ENCODE measurements around the gene ZDHHC13.
"Not testable (repeated sequence)": the region's sequence is repeated elsewhere in the genome, so short reads cannot be mapped to it uniquely, and the experiment has no call there.

The ZDHHC13 gene

DNA sequence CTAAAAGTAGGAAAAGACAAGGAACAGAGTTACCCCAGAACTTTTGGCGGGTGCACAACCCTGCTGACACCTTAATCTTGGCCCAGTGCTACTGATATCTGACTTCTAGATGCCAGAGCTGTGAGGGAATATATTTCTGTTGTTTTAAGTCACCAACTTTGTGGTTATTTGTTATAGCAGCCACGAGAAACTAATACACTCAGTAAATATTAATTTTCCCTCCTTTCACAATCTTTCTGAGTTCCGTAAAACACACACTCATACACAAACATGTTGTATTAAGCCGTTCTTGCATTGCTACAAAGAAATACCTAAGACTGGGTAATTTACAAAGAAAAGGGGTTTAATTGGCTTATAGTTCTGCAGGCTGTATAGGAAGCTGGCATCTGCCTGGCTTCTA, 16.1 kb upstream of the ZDHHC13 start:
- DNase-seq: no peak

DNA sequence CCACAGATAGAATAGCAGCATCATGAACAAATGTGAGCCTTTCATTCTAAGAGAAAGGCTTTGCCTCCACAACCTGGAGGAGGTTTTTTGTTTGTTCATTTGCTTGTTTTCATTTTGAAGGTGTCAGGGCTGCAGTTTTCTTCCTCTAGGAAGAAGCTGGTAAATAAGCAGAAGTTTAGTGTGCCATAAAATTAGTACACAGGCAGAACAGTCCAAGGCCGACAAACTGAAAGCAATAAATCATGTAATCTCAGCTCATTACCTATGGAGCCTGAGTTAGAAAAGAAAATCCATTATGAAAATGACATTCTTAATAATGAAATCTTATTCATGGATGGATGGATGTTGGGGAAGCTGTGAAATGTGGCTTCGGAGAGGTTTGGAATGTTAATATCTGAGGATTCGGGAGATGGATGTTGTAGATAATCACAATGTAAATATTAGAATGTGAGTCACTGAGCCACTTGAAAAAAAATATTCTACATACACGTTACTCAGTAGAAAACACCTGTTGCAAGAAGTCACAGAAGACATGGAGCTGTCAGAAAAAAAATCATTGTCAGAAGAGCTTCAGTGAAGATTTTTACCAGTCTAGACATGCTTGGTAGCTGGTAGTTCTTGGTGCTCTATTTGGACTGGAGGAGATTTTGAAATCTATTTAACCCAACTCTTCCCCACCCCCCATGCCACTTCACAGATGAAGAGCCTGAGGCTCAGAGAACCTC, 15.0 kb upstream of the ZDHHC13 start:
- DNase-seq: no peak

DNA sequence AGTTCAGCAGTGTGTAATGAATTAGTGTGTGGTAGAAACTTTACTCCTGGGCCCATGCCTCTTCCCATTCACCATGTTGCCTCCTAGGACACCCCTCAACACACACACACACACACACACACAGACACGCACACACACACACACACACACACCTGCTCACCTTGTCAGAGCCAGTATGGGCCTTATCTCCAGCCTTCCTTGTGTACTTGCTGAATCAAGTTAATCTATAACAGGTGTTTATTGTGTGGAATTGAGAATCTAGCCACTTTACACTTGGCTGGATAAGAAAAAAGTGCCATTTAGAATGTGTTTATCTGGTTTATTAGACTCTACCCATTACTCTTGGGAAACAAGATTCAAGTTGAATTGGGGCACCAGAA, 14.5 kb upstream of the ZDHHC13 start:
- no peak for DNase-seq

DNA sequence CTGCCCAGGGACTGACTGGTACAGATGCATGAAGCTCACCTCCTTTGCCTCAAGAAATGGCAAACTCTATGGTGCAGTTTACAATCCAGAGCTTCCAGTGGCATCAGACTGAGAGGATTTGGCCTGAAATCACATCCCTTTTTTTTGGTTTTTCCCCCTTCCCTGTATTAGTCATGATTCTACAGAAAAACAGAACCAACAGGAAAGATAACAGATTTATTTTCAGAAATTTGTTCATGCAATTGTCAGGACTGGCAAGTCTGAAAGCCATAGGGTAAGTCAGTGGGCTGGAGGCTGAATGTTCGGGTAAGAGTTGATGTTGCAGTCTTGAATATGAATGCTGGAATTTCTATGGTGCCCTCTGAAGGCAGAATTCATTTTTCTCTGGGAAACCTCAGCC, 12.0 kb upstream of the ZDHHC13 start:
- no peak for DNase-seq

DNA sequence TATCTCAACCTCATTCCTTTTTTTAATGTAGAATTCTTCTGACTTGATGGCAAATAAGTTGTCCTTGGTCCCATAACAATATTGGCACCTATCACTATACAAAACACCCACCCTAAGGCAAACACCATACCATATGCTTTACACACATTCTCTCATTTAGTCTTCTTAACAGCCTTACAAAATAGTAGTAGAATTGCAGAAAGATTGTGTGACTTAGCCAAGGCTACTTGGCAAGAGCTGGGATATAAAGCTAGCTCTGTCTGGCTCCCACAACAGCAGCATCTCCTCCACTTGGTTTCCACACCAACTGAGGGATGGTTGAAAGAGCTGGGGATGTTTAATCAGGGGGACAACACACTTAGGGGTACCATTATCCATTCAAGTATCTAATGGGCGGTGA, 9.8 kb upstream of the ZDHHC13 start:
- no peak for DNase-seq

DNA sequence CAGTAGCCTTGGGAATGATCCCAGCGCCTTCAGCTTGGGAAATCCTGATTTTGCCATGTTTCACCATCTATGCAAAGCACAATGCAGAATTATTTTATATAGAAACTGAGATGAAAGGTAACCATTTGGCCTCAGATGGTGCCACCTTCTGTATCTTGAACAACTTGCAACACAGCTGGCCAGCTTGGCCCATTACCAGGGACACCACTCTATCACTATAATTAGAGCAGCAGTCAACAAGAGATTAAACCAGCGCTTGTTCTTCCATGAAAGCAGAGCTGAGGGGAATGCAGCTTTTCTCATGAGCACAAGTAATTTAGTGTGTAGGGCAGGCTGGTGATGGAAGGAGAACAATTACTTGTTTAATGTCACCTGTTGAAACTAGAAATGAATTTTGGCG, 6.7 kb upstream of the ZDHHC13 start:
- DNase-seq: no peak

DNA sequence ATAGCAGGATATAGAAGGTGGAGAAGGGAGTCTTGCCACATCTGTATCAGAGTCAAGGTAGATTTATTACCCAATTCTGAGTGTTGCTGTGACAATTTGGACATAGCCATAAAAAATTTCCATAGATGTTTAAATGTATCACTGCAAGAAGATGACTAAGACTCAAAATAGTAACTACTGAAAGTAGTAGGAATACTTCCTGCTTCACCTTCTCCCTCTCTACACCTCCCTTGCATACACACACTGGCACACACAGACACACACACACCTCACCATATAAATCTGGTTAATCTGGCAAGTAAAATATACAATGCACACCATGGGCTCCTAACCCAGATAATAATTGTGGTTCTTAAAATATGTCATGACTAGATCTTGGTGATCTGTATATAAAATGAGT, 5.2 kb upstream of the ZDHHC13 start:
- DNase-seq: no peak

DNA sequence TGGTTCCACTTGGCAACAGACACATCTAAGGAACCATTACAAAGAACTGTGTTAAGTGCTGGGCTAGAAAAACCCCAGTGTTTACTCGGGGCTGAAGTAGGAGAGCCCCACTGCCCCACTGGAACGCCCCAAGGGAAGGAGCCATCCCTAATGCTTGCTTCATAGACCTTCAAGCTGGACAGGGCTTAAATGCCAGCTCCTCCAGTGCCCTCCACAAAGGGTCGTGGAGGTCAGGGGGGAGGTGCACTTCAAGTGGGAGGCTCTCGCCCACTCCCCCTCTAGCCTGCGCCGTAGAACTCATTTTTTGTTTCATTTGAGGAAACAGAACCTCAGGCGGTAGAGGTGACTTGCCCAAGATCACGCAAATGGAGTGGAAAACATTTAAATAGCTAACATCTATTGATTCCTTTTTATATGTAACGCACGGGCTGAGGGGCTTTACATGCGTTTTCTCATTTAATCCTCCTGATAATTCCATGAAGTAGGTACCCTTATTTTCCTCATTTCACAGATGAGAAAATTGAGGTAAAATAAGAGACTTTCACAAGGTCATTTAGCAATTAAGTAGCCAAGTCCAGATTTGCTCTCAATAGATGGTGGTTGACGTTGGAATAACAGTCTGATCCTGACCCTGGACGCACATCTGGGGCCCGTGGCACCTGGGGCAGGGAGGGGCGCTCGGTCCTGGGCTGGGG, 545 bp upstream of the ZDHHC13 start:
- peak; percentile 20 to 27 for DNase-seq

DNA sequence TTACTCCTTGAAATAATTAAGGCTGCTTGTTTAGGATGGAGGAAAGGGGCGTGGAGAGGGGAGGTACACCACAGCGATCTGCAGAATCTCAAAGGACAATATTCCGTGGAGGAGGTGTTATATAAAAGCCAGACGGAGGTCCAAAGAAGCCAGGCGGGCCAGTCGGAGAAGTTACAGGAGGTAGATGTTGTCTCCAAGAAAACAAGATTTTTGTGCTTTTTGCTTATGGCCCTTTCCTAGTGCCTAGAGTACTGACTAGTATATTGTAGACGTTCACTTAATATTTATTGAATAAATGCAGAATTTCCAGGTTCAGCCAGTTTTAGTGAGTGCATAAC, 761 bp downstream of the ZDHHC13 start:
- no peak for DNase-seq

DNA sequence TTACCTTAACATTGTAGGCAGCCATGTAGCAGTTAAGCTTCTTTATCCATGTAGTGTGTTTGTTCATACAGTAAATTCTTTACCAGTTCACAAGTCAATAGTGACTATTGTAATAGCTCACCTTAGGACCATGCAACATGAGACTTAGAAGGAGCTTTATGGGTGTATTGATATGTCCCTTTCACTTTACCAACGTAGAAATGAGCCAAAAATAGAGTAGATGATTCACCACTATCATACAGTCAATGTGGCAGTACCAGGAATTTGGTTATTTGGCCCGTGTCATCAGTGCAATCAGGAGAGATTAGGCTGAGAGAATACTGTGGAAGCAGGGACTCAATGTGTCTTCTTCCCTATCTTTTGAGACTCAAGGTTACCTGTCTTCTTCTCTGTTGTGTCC, 4.7 kb downstream of the ZDHHC13 start:
- no peak for DNase-seq

DNA sequence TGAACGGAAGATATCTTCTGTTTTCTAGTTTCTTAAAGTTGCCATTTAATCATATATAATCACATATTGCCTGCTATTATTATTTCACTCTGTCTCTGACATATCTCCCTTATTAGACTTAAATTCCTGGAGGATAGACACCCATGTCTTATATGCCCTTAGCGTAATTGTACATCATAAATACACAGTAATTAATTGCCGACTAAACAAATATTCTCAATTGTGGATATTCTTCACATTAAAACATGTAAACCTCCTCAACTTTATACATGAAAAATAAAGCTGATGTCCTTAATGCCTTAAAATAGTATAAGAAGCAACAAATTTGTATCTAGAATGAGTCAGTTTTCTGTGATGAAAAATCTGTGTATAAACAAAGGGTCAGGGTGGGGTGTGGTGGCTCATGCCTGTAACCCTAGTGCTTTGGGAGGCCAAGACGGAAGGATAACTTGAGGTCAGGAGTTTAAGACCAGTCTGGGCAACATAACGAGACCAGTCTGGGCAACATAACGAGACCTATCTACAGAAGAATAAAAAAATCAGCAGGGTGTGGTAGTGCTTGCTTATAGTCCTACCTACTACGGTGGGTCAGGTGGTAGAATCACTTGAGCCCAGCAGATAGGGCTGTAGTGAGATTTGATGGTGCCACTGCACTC, 6.1 kb downstream of the ZDHHC13 start:
- no peak for DNase-seq

DNA sequence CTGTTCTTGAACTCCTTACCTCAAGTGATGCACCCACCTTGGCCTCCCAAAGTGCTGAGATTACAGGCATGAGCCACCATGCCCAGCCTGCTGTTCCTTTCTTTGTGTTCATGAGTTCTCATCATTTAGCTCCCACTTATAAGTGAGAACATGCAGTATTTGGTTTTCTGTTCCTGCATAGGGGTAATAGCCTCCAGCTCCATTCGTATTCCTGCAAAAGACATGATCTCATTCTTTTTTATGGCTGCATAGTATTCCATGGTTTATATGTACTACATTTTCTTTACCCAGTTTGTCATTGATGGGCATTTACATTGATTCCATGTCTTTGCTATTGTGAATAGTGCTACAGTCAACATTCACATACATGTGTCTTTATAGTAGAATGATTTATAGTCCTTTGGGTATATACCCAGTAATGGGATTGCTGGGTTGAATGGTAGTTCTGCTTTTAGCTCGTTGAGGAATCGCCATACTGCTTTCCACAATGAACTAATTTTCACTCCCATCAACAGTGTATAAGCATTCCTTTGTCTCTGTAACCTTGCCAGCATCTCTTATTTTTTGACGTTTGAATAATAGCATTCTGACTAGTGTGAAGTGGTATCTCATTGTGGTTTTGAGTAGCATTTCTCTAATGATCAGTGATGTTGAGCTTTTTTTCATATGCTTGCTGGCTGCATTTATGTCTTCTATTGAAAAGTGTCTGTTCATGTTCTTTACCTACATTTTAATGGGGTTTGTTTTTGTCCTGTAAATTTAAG, 9.8 kb downstream of the ZDHHC13 start:
- DNase-seq: not testable (repeated sequence)

DNA sequence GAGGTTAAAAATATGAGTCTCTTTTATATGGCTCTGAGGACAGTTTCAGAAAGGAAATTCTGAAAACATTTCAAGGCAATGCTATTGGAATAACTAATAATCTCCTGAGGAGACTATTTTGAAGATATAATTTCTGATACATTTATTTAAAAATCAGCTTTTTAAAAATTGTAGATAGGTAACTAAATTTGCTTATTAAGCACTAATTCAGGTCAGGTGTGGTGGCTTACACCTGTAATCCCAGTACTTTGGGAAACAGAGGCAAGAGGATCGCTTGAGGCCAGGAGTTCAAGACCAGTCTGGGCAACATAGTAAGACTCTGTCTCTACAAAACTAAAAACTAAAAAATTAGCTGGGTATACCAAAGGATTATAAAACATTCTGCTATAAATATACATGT, 17.0 kb downstream of the ZDHHC13 start:
- DNase-seq: no peak

DNA sequence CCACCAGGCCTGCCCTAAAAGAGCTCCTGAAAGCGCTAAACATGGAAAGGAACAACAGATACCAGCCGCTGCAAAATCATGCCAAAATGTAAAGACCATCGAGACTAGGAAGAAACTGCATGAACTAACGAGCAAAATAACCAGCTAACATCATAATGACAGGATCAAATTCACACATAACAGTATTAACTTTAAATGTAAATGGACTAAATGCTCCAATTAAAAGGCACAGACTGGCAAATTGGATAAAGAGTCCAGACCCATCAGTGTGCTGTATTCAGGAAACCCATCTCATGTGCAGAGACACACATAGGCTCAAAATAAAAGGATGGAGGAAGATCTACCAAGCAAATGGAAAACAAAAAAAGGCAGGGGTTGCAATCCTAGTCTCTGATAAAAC, 19.9 kb downstream of the ZDHHC13 start:
- not testable (repeated sequence) for DNase-seq

DNA sequence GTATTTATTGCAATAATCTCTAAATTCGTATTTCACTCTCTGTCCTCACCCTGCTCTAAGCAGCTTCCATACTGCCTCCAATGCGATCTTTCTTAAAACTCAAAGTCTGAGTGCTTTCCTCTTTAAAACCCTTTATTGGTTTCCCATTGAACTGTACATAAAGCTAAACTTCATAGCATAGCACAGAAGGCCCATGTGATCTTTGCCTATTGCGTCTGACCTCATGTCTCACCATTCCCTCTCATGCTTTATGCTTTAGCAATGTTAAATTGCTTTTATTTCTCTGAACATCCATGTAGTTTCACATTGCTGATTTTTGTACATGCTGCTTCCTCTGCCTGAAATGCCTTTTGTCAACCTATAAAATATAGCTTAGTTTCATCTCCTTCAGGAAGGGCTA, 28.4 kb downstream of the ZDHHC13 start:
- no peak for DNase-seq

DNA sequence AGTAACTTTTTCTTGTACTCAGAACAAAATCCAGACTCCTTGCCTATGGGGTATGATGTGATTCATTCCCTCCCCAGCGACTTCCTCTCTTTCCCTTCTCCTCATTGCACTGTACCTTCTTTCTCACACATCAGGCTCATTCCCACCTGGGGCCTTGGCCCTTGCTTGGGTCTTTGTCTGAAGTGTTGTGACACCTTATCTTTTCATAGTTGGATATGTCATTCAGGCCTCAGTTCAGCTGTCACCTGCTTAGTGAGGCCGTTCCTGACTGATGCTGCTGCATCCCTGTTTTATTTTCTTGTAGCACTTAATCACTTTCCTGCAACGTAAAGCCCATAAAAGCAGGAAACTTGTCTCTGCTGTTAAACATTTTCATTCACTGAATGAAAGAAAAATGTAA, 39.9 kb downstream of the ZDHHC13 start:
- no peak for DNase-seq

DNA sequence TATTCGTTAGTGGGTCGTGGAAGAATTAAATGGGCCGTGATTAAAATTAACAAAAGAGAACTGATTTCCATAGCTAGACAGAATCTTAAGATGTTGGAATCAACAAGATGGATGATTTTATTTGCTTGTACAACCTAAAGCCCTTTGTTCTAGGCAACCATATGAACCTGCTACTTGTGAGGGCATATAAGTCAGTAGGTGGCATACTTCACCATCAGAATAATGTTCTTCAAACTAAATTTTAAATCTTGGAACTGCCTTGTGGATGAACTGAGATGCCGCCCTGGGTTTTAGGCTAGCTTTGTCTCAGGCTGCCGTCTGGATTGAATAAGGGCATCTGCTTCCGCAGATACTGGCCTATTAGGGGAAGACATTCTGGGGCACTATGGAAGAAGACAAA, 43.9 kb downstream of the ZDHHC13 start:
- no peak for DNase-seq

DNA sequence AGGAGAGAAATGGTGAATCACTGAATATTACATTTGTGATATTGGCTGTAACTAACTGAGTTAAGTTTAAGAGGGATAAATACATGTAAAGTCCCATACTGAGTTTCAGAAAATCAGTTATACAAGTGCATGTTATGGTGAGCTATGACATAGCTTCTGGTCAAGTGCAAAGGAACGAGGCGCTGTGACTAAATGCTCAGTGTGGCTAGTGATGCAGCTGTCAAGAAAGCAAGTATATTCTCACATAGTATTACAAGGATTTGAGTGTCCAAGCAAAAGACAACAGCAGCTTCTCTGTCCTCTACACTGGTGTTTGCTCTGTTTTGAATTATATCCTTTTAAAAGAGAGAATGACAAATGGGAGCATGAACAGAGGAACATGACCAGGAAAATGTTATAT, 44.7 kb downstream of the ZDHHC13 start:
- no peak for DNase-seq

DNA sequence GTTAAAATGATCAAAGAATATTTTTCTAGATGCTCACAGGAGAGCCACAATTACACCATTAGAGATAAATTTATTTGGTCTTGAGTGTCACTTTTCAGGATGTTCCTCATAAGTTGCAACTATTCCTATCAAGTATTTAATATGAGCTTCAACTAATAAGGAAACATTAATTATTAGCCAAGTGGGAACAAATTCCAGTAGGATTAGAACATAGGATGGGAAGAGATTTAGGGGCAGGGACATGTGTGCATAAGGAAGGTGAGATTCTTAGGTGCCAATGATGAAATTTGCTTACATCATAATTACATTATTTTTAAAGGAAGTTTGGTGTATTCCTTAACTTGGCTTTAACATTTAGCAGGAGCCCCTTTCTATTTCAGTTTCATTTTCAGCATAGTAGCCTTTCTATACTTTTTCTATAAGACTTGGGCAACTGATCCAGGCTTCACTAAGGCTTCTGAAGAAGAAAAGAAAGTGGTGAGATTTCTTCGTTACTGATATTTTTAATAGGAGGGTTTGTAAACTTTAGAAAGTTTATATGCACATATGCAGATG, 46.1 kb downstream of the ZDHHC13 start:
- DNase-seq: no peak

DNA sequence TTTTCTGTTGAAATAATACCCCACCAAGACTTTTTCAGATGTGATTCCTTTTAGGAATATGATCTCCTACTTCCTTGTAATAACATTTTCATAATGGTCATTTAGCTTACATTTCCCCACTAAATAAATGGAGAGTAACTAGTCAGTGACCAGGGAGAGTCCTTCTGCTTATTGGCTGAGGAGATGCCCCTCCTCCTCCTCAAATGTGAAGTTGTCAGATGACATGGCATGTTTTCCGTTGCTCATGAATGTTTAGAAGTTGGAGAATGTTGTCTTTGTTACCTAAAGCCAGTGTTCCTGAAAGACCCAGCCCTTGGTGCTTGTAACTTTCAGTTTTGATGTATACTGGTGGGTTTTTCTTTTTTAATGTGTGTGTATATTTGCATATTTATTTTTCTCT, 46.6 kb downstream of the ZDHHC13 start:
- no peak for DNase-seq

DNA sequence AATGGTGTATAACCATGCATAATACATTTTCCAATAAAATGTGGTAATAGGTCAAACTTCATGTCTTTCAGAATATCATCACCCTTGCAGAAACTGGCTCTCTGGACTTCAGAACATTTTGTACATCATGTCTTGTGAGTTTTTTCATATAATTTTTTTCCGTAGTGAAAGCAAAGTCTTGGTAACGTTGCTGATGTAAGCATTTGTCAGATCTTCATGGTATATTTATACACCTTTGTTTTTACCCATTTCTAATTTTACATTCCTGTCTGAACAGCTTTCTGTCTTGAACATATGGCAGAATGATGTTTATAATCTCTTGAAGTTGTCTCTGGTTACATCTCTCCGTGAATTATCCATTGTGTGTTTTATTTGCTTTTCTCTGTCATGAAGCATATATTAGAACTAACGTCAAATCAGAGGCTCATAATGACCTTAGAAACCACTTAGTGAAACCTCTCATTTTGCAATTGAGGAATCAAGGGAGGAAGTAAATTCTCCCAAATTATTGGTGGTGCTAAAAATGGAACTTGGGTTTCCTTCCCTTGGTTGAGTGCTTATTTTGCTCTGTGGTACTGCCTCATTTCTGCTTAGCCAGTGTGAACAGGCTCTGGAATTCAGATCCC, 47.4 kb downstream of the ZDHHC13 start:
- DNase-seq: no peak

DNA sequence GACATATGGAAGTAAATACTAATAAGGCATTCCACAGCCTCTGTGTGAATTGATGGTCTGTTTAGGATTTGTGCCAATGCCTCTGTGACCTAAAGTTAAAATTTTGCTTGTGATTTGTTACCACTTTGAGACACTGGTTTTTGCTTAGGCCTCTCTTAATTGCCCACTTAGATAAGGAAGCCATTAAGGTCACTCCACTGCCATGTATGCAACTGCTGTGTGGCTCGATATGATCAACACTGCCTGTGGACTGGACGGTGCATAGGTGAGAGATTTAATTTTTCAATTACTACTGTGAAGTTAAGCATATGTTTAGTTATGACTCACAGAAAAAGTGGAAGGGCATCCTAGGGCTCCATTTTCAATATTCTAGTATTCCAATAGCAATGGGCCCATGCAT, 47.9 kb downstream of the ZDHHC13 start:
- DNase-seq: no peak

DNA sequence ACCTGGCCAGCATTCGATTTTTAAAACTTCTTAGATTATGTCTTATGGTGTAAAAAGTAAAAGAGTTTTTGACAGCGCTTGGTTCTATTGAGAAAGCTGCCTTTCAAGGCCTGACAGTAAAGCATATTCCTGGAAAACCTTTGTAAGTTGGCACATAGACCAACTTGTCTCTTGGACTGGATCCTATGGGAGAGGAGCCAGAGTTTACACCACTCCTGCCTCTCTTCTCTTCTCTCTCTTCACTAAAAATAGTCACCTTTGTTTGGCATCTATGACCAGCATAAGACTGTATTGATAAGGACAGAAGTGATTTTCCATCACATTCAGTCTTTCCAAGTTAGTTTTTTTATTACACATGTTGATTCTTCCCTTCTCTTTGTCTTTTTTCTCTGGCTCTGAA, 51.1 kb downstream of the ZDHHC13 start:
- no peak for DNase-seq

Data from activated T-cell treated with anti-CD3 and anti-CD28 coated beads, Interleukin-2, amount 50 U/mL, for 48 hours (primary cell).